ENCODE measurements around the gene EEF2K.

DNA sequence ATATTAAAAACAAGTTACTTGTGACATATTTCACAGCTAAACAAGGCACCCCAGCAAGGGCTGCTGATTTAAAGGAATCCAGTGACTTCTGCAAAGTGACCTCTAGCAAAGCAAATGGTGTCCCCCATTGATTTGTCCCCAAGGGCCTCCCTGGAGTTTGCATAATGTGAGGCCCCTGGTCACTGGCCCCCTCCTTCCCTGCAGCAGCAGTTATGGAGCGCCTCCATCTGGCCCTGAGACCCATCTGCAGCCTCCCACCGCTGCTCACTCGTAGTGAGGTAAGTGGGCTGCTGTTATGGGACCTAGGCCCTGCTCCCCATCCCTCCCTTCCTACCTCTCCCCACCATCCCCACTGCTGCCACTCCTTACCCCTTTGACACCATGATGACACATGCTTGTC, 19.6 kb upstream of the EEF2K start:
- no peak for TF ChIP-seq POLR2A (IDR thresholded peaks at IDR 0.05; ENCODE audit: extremely low read depth, insufficient read length)
- TF ChIP-seq, protein P1, sequence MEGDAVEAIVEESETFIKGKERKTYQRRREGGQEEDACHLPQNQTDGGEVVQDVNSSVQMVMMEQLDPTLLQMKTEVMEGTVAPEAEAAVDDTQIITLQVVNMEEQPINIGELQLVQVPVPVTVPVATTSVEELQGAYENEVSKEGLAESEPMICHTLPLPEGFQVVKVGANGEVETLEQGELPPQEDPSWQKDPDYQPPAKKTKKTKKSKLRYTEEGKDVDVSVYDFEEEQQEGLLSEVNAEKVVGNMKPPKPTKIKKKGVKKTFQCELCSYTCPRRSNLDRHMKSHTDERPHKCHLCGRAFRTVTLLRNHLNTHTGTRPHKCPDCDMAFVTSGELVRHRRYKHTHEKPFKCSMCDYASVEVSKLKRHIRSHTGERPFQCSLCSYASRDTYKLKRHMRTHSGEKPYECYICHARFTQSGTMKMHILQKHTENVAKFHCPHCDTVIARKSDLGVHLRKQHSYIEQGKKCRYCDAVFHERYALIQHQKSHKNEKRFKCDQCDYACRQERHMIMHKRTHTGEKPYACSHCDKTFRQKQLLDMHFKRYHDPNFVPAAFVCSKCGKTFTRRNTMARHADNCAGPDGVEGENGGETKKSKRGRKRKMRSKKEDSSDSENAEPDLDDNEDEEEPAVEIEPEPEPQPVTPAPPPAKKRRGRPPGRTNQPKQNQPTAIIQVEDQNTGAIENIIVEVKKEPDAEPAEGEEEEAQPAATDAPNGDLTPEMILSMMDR (IDR thresholded peaks at IDR 0.05; ENCODE audit: low read depth, low read length), result peak; percentile 47

Data from NB4 (cell line).